OCI-LY1 (cell line): ENCODE measurements around the gene USPL1.

Experiments used
- H2AFZ ChIP-seq: fragments of 200-600 bp; sonication (generic), shearing (Covaris generic); 2 replicates; pipeline ENCODE4 v1.6.0; 2014; ENCODE audit warnings: antibody characterized with exemption, mild to moderate bottlenecking, low read length
- H3F3A ChIP-seq: fragments of 200-600 bp; sonication (generic), shearing (Covaris generic); 2 replicates; pipeline ENCODE4 v1.6.0; 2014; ENCODE audit warnings: mild to moderate bottlenecking, antibody characterized with exemption, low read length, moderate library complexity; ENCODE audit not compliant: insufficient read depth
- H3K27ac ChIP-seq: fragments of 200-600 bp; sonication (generic); 2 replicates; pipeline ENCODE4 v1.5.1; 2014; ENCODE audit warnings: low read length, mixed run types, mild to moderate bottlenecking, low read depth; ENCODE audit not compliant: poor library complexity, severe bottlenecking
- H3K27me3 ChIP-seq: fragments of 200-600 bp; sonication (generic); 2 replicates; pipeline ENCODE4 v1.6.0; 2014; ENCODE audit warnings: antibody characterized with exemption, mild to moderate bottlenecking, low read length, moderate library complexity; ENCODE audit not compliant: insufficient read depth
- H3K36me3 ChIP-seq: fragments of 200-600 bp; sonication (generic); 2 replicates; pipeline ENCODE4 v1.6.1; 2014; ENCODE audit warnings: mild to moderate bottlenecking, antibody characterized with exemption, low read length, moderate library complexity, mixed read lengths; ENCODE audit not compliant: insufficient read depth
- H3K4me1 ChIP-seq: fragments of 200-600 bp; sonication (generic); 2 replicates; pipeline ENCODE4 v1.5.1; 2014; ENCODE audit warnings: mild to moderate bottlenecking, low read length, moderate library complexity; ENCODE audit not compliant: insufficient read depth, severe bottlenecking
- H3K4me2 ChIP-seq: fragments of 200-600 bp; sonication (generic), shearing (Covaris generic); 2 replicates; pipeline ENCODE4 v1.6.1; 2014; ENCODE audit warnings: low read length
- H3K4me3 ChIP-seq: fragments of 200-600 bp; sonication (generic); 2 replicates; pipeline ENCODE4 v1.5.1; 2014; ENCODE audit warnings: low read length, low read depth, mild to moderate bottlenecking, mixed read lengths; ENCODE audit not compliant: poor library complexity, severe bottlenecking
- H3K79me2 ChIP-seq: fragments of 200-600 bp; shearing (Covaris generic); 2 replicates; pipeline ENCODE4 v1.6.1; 2016; ENCODE audit warnings: mixed run types, low read length, mixed read lengths; ENCODE audit not compliant: insufficient read depth
- H3K9ac ChIP-seq: fragments of 200-600 bp; sonication (generic), shearing (Covaris generic); 2 replicates; pipeline ENCODE4 v1.6.1; 2014; ENCODE audit warnings: mild to moderate bottlenecking, low read length, mixed read lengths
- H3K9me2 ChIP-seq: fragments of 200-600 bp; sonication (generic), shearing (Covaris generic); 2 replicates; pipeline ENCODE4 v1.6.1; 2014; ENCODE audit warnings: low read depth, mild to moderate bottlenecking, low read length, mixed read lengths
- H3K9me3 ChIP-seq: fragments of 200-600 bp; shearing (Covaris generic); 2 replicates; pipeline ENCODE4 v1.6.1; 2014; ENCODE audit warnings: low read length, mixed read lengths
- H4K20me1 ChIP-seq: fragments of 200-600 bp; sonication (generic), shearing (Covaris generic); 2 replicates; pipeline ENCODE4 v1.6.0; 2016; ENCODE audit warnings: mild to moderate bottlenecking, low read length; ENCODE audit not compliant: insufficient read depth
- CTCF ChIP-seq: fragments of 200-600 bp; sonication (generic), shearing (Covaris generic); IDR thresholded peaks from 2 replicates; pipeline ENCODE4 v1.5.1; 2017; ENCODE audit warnings: mild to moderate bottlenecking, antibody characterized with exemption, low read length, moderate library complexity, mixed read lengths
- EZH2 ChIP-seq: fragments of 200-600 bp; sonication (generic), shearing (Covaris generic); IDR thresholded peaks from 2 replicates; pipeline ENCODE4 v1.8.0; 2017; ENCODE audit warnings: borderline replicate concordance, mixed run types, mild to moderate bottlenecking, antibody characterized with exemption, low read length, moderate library complexity, mixed read lengths

Gene USPL1

GRCh38 chr13:30665638-30666037, 47.9 kb downstream of the USPL1 start:
- TF ChIP-seq CTCF = no peak
- no peak for TF ChIP-seq EZH2
- Histone ChIP-seq H2AFZ (no peak overlapping the region), H3K9me2 (no peaks in the 10 kb centered on the region), H3K9ac (no peak overlapping the region), H3K9me3 (no peaks in the 10 kb centered on the region), H3K4me1 (peaks cover 27% of the 10 kb centered on the region), H3F3A (no peaks in the 10 kb centered on the region), H3K4me3 (no peak overlapping the region), H3K79me2 (no peaks in the 10 kb centered on the region), H4K20me1 (no peaks in the 10 kb centered on the region), H3K36me3 (no peaks in the 10 kb centered on the region), H3K27me3 (no peaks in the 10 kb centered on the region), H3K4me2 (no peak overlapping the region), H3K27ac (peak overlapping the region; percentile 43)

GRCh38 chr13:30666113-30666512, 48.4 kb downstream of the USPL1 start:
- Histone ChIP-seq H3K27ac (peak overlapping the region; percentile 43), H3K27me3 (no peaks in the 10 kb centered on the region), H3K9ac (no peak overlapping the region), H3F3A (no peaks in the 10 kb centered on the region), H3K4me3 (no peak overlapping the region), H3K4me2 (no peak overlapping the region), H2AFZ (no peak overlapping the region), H4K20me1 (no peaks in the 10 kb centered on the region), H3K9me3 (no peaks in the 10 kb centered on the region), H3K4me1 (peaks cover 27% of the 10 kb centered on the region), H3K79me2 (no peaks in the 10 kb centered on the region), H3K36me3 (no peaks in the 10 kb centered on the region), H3K9me2 (no peaks in the 10 kb centered on the region)
- TF ChIP-seq CTCF (no peak), EZH2 (no peak)

- no peaks in the 10 kb centered on the region for H4K20me1 ChIP-seq
- no peaks in the 10 kb centered on the region for H3K79me2 ChIP-seq
- H3K9me3 ChIP-seq = no peaks in the 10 kb centered on the region
- TF ChIP-seq EZH2 = no peak
- no peak for TF ChIP-seq CTCF
- no peak overlapping the region for H3K9ac ChIP-seq
- no peaks in the 10 kb centered on the region for H3K27me3 ChIP-seq
- H3K9me2 ChIP-seq = no peaks in the 10 kb centered on the region
- H3K27ac ChIP-seq = no peak overlapping the region
- H3K36me3 ChIP-seq = no peaks in the 10 kb centered on the region
- H3K4me1 ChIP-seq = peaks cover 22% of the 10 kb centered on the region
- no peak overlapping the region for H3K4me3 ChIP-seq
- H2AFZ ChIP-seq = no peak overlapping the region
- no peak overlapping the region for H3K4me2 ChIP-seq
- H3F3A ChIP-seq = no peaks in the 10 kb centered on the region
Measured at GRCh38 chr13:30667014-30667413, 49.3 kb downstream of the USPL1 start.
